H1 (cell line): ENCODE results near the gene GABRG2. TPM values are rescaled to one million over a fixed set of nuclear protein-coding genes. Genes with fewer than 3 reads are reported as not detected.
A peak's percentile ranks its signal among the peaks of the same experiment; 100 is the strongest.

ENCODE experiments used
- BACH1 ChIP-seq: IDR thresholded peaks from 2 replicates; pipeline ENCODE4 v1.6.1; 2012; ENCODE audit warnings: low read length, improper control_type of control experiment
- CBX5 ChIP-seq: fragments of 300-800, 300-1000 bp; sonication (generic); IDR thresholded peaks from 2 replicates; pipeline ENCODE4 v1.7.1; 2016; ENCODE audit warnings: antibody characterized with exemption, low read length, low read depth
- GABPA ChIP-seq: IDR thresholded peaks from 2 replicates; pipeline ENCODE4 v1.6.1; 2011; ENCODE audit warnings: mild to moderate bottlenecking, low read length, moderate library complexity, borderline replicate concordance; ENCODE audit not compliant: insufficient read depth
- HDAC6 ChIP-seq: IDR thresholded peaks from one replicate; pipeline ENCODE4 v1.7.1; 2012; ENCODE audit warnings: low read depth, mild to moderate bottlenecking, inconsistent platforms, low read length, moderate library complexity
- POU5F1 ChIP-seq: IDR thresholded peaks from 2 replicates; pipeline ENCODE4 v1.6.1; 2011; ENCODE audit warnings: low read depth, mild to moderate bottlenecking, low read length, moderate library complexity
- RXRA ChIP-seq: IDR thresholded peaks from 2 replicates; pipeline ENCODE4 v1.6.1; 2011; ENCODE audit warnings: low read depth, mild to moderate bottlenecking, low read length, moderate library complexity; ENCODE audit not compliant: insufficient read depth
- SAP30 ChIP-seq: fragments of 300-600 bp; sonication (generic); IDR thresholded peaks from 2 replicates; pipeline ENCODE4 v1.7.1; 2012; ENCODE audit warnings: low read length, moderate library complexity, mild to moderate bottlenecking, inconsistent platforms; ENCODE audit not compliant: insufficient read depth, insufficient replicate concordance
- SP1 ChIP-seq: IDR thresholded peaks from 2 replicates; pipeline ENCODE4 v1.6.1; 2011; ENCODE audit warnings: low read depth, low read length
- SP2 ChIP-seq: IDR thresholded peaks from 2 replicates; pipeline ENCODE4 v1.6.1; 2012; ENCODE audit warnings: mild to moderate bottlenecking, low read length, inconsistent platforms
- TAF7 ChIP-seq: optimal IDR thresholded peaks from 2 replicates; pipeline ENCODE3; 2011; ENCODE audit warnings: low read depth, mild to moderate bottlenecking, inconsistent platforms, low read length, moderate library complexity, borderline replicate concordance
- polyA plus RNA-seq, 7 experiments: library from polyadenylated mRNA; depleted of rRNA in 3 of 7; stranded (reverse) in 5 of 7; unstranded in 2 of 7; fragments of >200 nt in 5 of 7; fragments of 200-250 nt in 2 of 7; gene quantifications; 1 replicate in 5 of 7; 2 replicates in 1 of 7; 4 replicates in 1 of 7; pipeline versions ENCODE4 v1.2.1 to v1.2.3, GENCODE V29; 2011 to 2013; ENCODE audit warnings: missing spikeins in 2 of 7, mixed read lengths in 2 of 7
- total RNA-seq: library from RNA; stranded (reverse); fragmentation: NEBNext Ultra II Directional; extraction: Animal tissue kit (Norgen Biotek cat#: 25700); gene quantifications from 2 replicates; pipeline ENCODE4 v1.2.1, GENCODE V29; 2021
- TF ChIP-seq, protein P1 (sequence below): fragments of 300-600 bp; sonication (generic); IDR thresholded peaks from 2 replicates; pipeline ENCODE4 v1.7.1; 2012; ENCODE audit warnings: low read length, moderate library complexity, mild to moderate bottlenecking, inconsistent platforms; ENCODE audit not compliant: insufficient replicate concordance
- TF ChIP-seq, protein P2 (sequence below): IDR thresholded peaks from 2 replicates; pipeline ENCODE4 v1.6.1; 2012; ENCODE audit warnings: inconsistent platforms

The GABRG2 gene
- total and polyA plus RNA-seq, 2 of the 8 experiments (the other 6 are each of a cell fraction or from before 2014, with no cell fraction given) = 2.0 to 2.8 TPM

DNA sequence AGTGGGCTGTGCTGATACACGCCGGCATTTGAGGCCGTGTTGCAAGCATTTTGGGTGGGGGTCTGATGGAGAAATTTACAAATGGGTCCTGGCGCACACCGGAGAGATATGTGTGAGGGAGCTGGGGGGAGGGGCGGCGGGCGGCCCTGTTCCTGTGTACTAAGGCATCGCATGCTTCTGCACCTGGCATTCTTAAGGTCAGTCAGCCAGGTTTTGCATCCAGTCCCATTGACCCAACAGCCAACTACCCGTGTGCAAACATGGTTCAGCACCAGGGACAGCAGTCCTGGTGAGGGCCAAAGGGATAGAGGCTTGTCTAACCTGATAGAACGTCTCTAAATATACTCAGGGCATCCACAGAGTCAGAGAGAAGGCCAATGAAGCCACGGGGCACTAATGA lies 839 bp downstream of the GABRG2 start (continued):
- TF ChIP-seq, protein P1, sequence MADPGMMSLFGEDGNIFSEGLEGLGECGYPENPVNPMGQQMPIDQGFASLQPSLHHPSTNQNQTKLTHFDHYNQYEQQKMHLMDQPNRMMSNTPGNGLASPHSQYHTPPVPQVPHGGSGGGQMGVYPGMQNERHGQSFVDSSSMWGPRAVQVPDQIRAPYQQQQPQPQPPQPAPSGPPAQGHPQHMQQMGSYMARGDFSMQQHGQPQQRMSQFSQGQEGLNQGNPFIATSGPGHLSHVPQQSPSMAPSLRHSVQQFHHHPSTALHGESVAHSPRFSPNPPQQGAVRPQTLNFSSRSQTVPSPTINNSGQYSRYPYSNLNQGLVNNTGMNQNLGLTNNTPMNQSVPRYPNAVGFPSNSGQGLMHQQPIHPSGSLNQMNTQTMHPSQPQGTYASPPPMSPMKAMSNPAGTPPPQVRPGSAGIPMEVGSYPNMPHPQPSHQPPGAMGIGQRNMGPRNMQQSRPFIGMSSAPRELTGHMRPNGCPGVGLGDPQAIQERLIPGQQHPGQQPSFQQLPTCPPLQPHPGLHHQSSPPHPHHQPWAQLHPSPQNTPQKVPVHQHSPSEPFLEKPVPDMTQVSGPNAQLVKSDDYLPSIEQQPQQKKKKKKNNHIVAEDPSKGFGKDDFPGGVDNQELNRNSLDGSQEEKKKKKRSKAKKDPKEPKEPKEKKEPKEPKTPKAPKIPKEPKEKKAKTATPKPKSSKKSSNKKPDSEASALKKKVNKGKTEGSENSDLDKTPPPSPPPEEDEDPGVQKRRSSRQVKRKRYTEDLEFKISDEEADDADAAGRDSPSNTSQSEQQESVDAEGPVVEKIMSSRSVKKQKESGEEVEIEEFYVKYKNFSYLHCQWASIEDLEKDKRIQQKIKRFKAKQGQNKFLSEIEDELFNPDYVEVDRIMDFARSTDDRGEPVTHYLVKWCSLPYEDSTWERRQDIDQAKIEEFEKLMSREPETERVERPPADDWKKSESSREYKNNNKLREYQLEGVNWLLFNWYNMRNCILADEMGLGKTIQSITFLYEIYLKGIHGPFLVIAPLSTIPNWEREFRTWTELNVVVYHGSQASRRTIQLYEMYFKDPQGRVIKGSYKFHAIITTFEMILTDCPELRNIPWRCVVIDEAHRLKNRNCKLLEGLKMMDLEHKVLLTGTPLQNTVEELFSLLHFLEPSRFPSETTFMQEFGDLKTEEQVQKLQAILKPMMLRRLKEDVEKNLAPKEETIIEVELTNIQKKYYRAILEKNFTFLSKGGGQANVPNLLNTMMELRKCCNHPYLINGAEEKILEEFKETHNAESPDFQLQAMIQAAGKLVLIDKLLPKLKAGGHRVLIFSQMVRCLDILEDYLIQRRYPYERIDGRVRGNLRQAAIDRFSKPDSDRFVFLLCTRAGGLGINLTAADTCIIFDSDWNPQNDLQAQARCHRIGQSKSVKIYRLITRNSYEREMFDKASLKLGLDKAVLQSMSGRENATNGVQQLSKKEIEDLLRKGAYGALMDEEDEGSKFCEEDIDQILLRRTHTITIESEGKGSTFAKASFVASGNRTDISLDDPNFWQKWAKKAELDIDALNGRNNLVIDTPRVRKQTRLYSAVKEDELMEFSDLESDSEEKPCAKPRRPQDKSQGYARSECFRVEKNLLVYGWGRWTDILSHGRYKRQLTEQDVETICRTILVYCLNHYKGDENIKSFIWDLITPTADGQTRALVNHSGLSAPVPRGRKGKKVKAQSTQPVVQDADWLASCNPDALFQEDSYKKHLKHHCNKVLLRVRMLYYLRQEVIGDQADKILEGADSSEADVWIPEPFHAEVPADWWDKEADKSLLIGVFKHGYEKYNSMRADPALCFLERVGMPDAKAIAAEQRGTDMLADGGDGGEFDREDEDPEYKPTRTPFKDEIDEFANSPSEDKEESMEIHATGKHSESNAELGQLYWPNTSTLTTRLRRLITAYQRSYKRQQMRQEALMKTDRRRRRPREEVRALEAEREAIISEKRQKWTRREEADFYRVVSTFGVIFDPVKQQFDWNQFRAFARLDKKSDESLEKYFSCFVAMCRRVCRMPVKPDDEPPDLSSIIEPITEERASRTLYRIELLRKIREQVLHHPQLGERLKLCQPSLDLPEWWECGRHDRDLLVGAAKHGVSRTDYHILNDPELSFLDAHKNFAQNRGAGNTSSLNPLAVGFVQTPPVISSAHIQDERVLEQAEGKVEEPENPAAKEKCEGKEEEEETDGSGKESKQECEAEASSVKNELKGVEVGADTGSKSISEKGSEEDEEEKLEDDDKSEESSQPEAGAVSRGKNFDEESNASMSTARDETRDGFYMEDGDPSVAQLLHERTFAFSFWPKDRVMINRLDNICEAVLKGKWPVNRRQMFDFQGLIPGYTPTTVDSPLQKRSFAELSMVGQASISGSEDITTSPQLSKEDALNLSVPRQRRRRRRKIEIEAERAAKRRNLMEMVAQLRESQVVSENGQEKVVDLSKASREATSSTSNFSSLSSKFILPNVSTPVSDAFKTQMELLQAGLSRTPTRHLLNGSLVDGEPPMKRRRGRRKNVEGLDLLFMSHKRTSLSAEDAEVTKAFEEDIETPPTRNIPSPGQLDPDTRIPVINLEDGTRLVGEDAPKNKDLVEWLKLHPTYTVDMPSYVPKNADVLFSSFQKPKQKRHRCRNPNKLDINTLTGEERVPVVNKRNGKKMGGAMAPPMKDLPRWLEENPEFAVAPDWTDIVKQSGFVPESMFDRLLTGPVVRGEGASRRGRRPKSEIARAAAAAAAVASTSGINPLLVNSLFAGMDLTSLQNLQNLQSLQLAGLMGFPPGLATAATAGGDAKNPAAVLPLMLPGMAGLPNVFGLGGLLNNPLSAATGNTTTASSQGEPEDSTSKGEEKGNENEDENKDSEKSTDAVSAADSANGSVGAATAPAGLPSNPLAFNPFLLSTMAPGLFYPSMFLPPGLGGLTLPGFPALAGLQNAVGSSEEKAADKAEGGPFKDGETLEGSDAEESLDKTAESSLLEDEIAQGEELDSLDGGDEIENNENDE = no peak
- no peak for TF ChIP-seq BACH1
- TF ChIP-seq, protein P2, sequence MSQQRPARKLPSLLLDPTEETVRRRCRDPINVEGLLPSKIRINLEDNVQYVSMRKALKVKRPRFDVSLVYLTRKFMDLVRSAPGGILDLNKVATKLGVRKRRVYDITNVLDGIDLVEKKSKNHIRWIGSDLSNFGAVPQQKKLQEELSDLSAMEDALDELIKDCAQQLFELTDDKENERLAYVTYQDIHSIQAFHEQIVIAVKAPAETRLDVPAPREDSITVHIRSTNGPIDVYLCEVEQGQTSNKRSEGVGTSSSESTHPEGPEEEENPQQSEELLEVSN = no peak
- no peak for TF ChIP-seq TAF7
- TF ChIP-seq POU5F1 = no peak
- no peak for TF ChIP-seq RXRA
- no peak for TF ChIP-seq SP2
- TF ChIP-seq GABPA = no peak
- peak; percentile 44 for TF ChIP-seq SAP30
- TF ChIP-seq SP1 = peak; percentile 87
- no peak for TF ChIP-seq CBX5
- no peak for TF ChIP-seq HDAC6
